HCT116 (cell line): ENCODE data around the gene ROBO1. TPM values are rescaled to one million over a fixed set of nuclear protein-coding genes. Genes with fewer than 3 reads are reported as not detected.

ENCODE experiments used
- ATAC-seq: fragments of 200-7000 bp; cut with Tn5 transposase; 2 replicates; pipeline ENCODE4 v1.9.1; 2020; ENCODE audit warnings: mild to moderate bottlenecking, moderate library complexity
- BruUV-seq: library from RNA; stranded (reverse); fragments of 400-500 nt; replicated peaks from 2 replicates; lab custom pipeline; 2021; lab: Mats Ljungman, UMichigan
- CTCF ChIA-PET: fragments of 300-600 bp; sonication (Branson Sonifier 250); formaldehyde crosslinking; loops from one replicate; lab custom pipeline; 2021; ENCODE audit warnings: antibody characterized with exemption; lab: Charles Lee
- POLR2A ChIA-PET: fragments of 300-600, 350-600 bp; sonication (Branson Sonifier 250); formaldehyde crosslinking; loops from one replicate; lab custom pipeline; 2021; ENCODE audit warnings: antibody characterized with exemption; lab: Charles Lee
- RAD21 ChIA-PET, 2 experiments: fragments of 300-600 bp; sonication (Branson Sonifier 250); formaldehyde crosslinking; loops; one replicate each; lab custom pipeline; 2023; ENCODE audit warnings: low total read pairs in 2 of 2; ENCODE audit not compliant: uncharacterized antibody in 2 of 2, unreplicated experiment in 2 of 2, low non-redundant PET in 1 of 2; lab: Charles Lee
- DNase-seq: peaks from one replicate; pipeline ENCODE4 v3.0.0-alpha.2; 2010; ENCODE audit warnings: low read depth, low spot score
- H2AFZ ChIP-seq: fragments of 200-600 bp; shearing (Covaris generic), sonication (generic); 2 replicates; pipeline ENCODE4 v1.6.1; 2017; ENCODE audit warnings: low read depth, mixed run types, mixed read lengths, antibody characterized with exemption, low read length; ENCODE audit not compliant: poor library complexity, severe bottlenecking
- H3K27ac ChIP-seq: 2 replicates; pipeline ENCODE4 v1.5.1; 2012; ENCODE audit warnings: low read depth, low read length
- H3K27me3 ChIP-seq: fragments of 200-600 bp; sonication (generic); 2 replicates; pipeline ENCODE4 v1.6.1; 2016; ENCODE audit warnings: mixed run types, low read length, mixed read lengths; ENCODE audit not compliant: insufficient read depth
- H3K36me3 ChIP-seq, 2 experiments: fragments of 200-500 bp in 1 of 2; fragments of 200-600 bp in 1 of 2; sonication (Bioruptor generic) in 1 of 2; sonication (generic) in 1 of 2; 2 replicates each; pipeline versions ENCODE4 v1.5.1 to v1.6.1; 2014 to 2016; ENCODE audit warnings: low read length in 2 of 2, inconsistent platforms in 1 of 2, mixed read lengths in 1 of 2, mixed run types in 1 of 2; ENCODE audit not compliant: insufficient read depth in 2 of 2, control insufficient read depth in 1 of 2
- H3K4me1 ChIP-seq, 2 experiments: fragments of 200-600 bp in 1 of 2; sonication (generic) in 1 of 2; 2 replicates each; pipeline versions ENCODE4 v1.5.1 to v1.6.1; 2012 to 2017; ENCODE audit warnings: low read length in 2 of 2, inconsistent platforms in 1 of 2, mild to moderate bottlenecking in 1 of 2, mixed read lengths in 1 of 2, mixed run types in 1 of 2, moderate library complexity in 1 of 2; ENCODE audit not compliant: insufficient read depth in 2 of 2, control insufficient read depth in 1 of 2
- H3K4me2 ChIP-seq: fragments of 200-600 bp; sonication (generic); 2 replicates; pipeline ENCODE4 v1.6.1; 2017; ENCODE audit warnings: mixed run types, low read length, mixed read lengths
- H3K4me3 ChIP-seq, 2 experiments: fragments of 200-600 bp in 1 of 2; sonication (generic) in 1 of 2; replicated peaks in 1 of 2; 2 replicates each; pipeline ENCODE4 v1.5.1; 2011 to 2016; ENCODE audit warnings: low read length in 2 of 2, control low read depth in 1 of 2, low read depth in 1 of 2, mild to moderate bottlenecking in 1 of 2, mixed read lengths in 1 of 2, mixed run types in 1 of 2
- H3K79me2 ChIP-seq: fragments of 200-600 bp; sonication (generic); 2 replicates; pipeline ENCODE4 v1.6.1; 2017; ENCODE audit warnings: mild to moderate bottlenecking, mixed run types, low read length, moderate library complexity, mixed read lengths; ENCODE audit not compliant: insufficient read depth
- H3K9ac ChIP-seq: fragments of 200-600 bp; sonication (generic); 2 replicates; pipeline ENCODE4 v1.6.1; 2016; ENCODE audit warnings: low read length, mixed read lengths
- H3K9me2 ChIP-seq: fragments of 200-600 bp; sonication (generic), shearing (Covaris generic); 2 replicates; pipeline ENCODE4 v1.6.1; 2017; ENCODE audit warnings: mixed run types, mild to moderate bottlenecking, moderate library complexity; ENCODE audit not compliant: insufficient read depth
- H3K9me3 ChIP-seq, 2 experiments: fragments of 200-500 bp in 1 of 2; fragments of 200-600 bp in 1 of 2; sonication (Bioruptor generic) in 1 of 2; sonication (generic) in 1 of 2; 2 replicates each; pipeline ENCODE4 v1.6.1; 2014 to 2017; ENCODE audit warnings: low read length in 2 of 2, mixed read lengths in 2 of 2, inconsistent platforms in 1 of 2, low read depth in 1 of 2, mild to moderate bottlenecking in 1 of 2, mixed run types in 1 of 2, moderate library complexity in 1 of 2; ENCODE audit not compliant: control insufficient read depth in 1 of 2, insufficient read depth in 1 of 2
- H4K20me1 ChIP-seq: fragments of 200-600 bp; sonication (generic), shearing (Covaris generic); 2 replicates; pipeline ENCODE4 v1.6.1; 2017; ENCODE audit warnings: mixed run types, mild to moderate bottlenecking, moderate library complexity; ENCODE audit not compliant: insufficient read depth
- ATF3 ChIP-seq: IDR thresholded peaks from 2 replicates; pipeline ENCODE4 v1.6.1; 2012
- CEBPB ChIP-seq: IDR thresholded peaks from 2 replicates; pipeline ENCODE4 v1.6.1; 2012; ENCODE audit warnings: low read depth
- EGR1 ChIP-seq: IDR thresholded peaks from 2 replicates; pipeline ENCODE4 v1.6.1; 2012; ENCODE audit warnings: low read depth
- ELF1 ChIP-seq: IDR thresholded peaks from 2 replicates; pipeline ENCODE4 v1.6.1; 2012; ENCODE audit warnings: low read depth, borderline replicate concordance
- EZH2 ChIP-seq: fragments of 200-600 bp; sonication (generic); IDR thresholded peaks from 2 replicates; pipeline ENCODE4 v1.6.1; 2017; ENCODE audit warnings: antibody characterized with exemption, mixed run types
- EZH2phosphoT487 ChIP-seq: fragments of 200-600 bp; IDR thresholded peaks from 2 replicates; pipeline ENCODE4 v1.6.1; 2018; ENCODE audit warnings: antibody characterized with exemption, borderline replicate concordance
- JUND ChIP-seq: IDR thresholded peaks from 2 replicates; pipeline ENCODE4 v1.6.1; 2012
- MAX ChIP-seq: IDR thresholded peaks from 2 replicates; pipeline ENCODE4 v1.6.1; 2012
- POLR2AphosphoS5 ChIP-seq: IDR thresholded peaks from 2 replicates; pipeline ENCODE4 v1.6.1; 2011; ENCODE audit warnings: mild to moderate bottlenecking, low read depth, low read length, moderate library complexity
- SIN3A ChIP-seq: IDR thresholded peaks from 2 replicates; pipeline ENCODE4 v1.6.1; 2012; ENCODE audit warnings: low read depth
- SP1 ChIP-seq: IDR thresholded peaks from 2 replicates; pipeline ENCODE4 v1.6.1; 2012; ENCODE audit warnings: low read depth
- SRF ChIP-seq: IDR thresholded peaks from 2 replicates; pipeline ENCODE4 v1.6.1; 2012; ENCODE audit warnings: low read depth
- TCF7L2 ChIP-seq: IDR thresholded peaks from 2 replicates; pipeline ENCODE4 v1.7.0; 2011; ENCODE audit warnings: borderline replicate concordance, inconsistent platforms; ENCODE audit not compliant: insufficient read depth, insufficient read length; ENCODE audit errors: extremely low read depth
- YY1 ChIP-seq: IDR thresholded peaks from 2 replicates; pipeline ENCODE4 v1.6.1; 2011; ENCODE audit warnings: low read length, low read depth, moderate library complexity, mild to moderate bottlenecking; ENCODE audit not compliant: insufficient replicate concordance; ENCODE audit errors: extremely low read depth
- ZFX ChIP-seq: fragments of 450-650 bp; IDR thresholded peaks from 2 replicates; pipeline ENCODE4 v1.6.1; 2017
- ZNF274 ChIP-seq: fragments of 200-500 bp; sonication (Bioruptor generic); IDR thresholded peaks from 2 replicates; pipeline ENCODE4 v1.6.1; 2014; ENCODE audit warnings: mild to moderate bottlenecking, low read depth, low read length, inconsistent platforms
- intact Hi-C: fragments of 100-400 bp; cut with micrococcal nuclease; formaldehyde crosslinking; loops from 2 replicates; pipeline ENCODE4 v1.10.0; 2022
- total RNA-seq: library from RNA; stranded (reverse); gene quantifications from one replicate; pipeline ENCODE4 v1.2.1, GENCODE V29; 2021; ENCODE audit not compliant: unreplicated experiment

The ROBO1 gene
- total RNA-seq, 1 experiment from 2014 or later: 0.27 TPM

GRCh38 chr3:78977073-78977472 lies 790.7 kb downstream of the ROBO1 start (continued):
- TF ChIP-seq MAX (no peak), CEBPB (no peak), JUND (no peak), SP1 (no peak), EZH2 (no peak), YY1 (no peak)

- Histone ChIP-seq H3K36me3 (no peaks in the 10 kb centered on the region), H3K79me2 (no peaks in the 10 kb centered on the region)
Observed at GRCh38 chr3:78976200-78976599, 791.6 kb downstream of the ROBO1 start.

More at GRCh38 chr3:78976200-78976599, 791.6 kb downstream of the ROBO1 start:
- no peaks in the 10 kb centered on the region for H3K9me2 ChIP-seq
- RAD21 ChIA-PET: no interaction called here
- intact Hi-C loops: no loop called here
- DNase-seq: no peak
- H3K27me3 ChIP-seq: no peaks in the 10 kb centered on the region
- no peak overlapping the region for H3K9ac ChIP-seq
- H3K4me3 ChIP-seq: no peak overlapping the region
- no peak for ATAC-seq
- POLR2A ChIA-PET: no interaction called here
- no peak overlapping the region for H2AFZ ChIP-seq
- H3K27ac ChIP-seq: no peak overlapping the region
- TF ChIP-seq ZFX (no peak), ZNF274 (no peak), SIN3A (no peak), TCF7L2 (no peak), POLR2AphosphoS5 (no peak), EZH2phosphoT487 (no peak), ATF3 (no peak), YY1 (no peak), EGR1 (no peak), ELF1 (no peak), EZH2 (no peak), SRF (no peak), MAX (no peak)
- TF ChIP-seq, all 23 proteins: peak for 0
- CTCF ChIA-PET: no interaction called here
- BruUV-seq: no TSS peak
- no peaks in the 10 kb centered on the region for H3K4me1 ChIP-seq
- H3K9me3 ChIP-seq: peaks cover 0 to 8% of the 10 kb centered on the region in 2 experiments; a peak in 3 of 4 replicates
- no peaks in the 10 kb centered on the region for H4K20me1 ChIP-seq
- no peak overlapping the region for H3K4me2 ChIP-seq
